Activated CD8-positive, alpha-beta memory T cell treated with anti-CD3 and anti-CD28 coated beads, Interleukin-2, amount 50 U/mL, for 1 hour (primary cell): ENCODE results near the gene PPP1CB.
"Not testable (repeated sequence)": the region's sequence is repeated elsewhere in the genome, so short reads cannot be mapped to it uniquely, and the experiment has no call there.

ENCODE experiments used
- DNase-seq: peaks from one replicate; pipeline ENCODE4 v3.0.0-alpha.2; 2020; ENCODE audit errors: extremely low read depth

The PPP1CB gene

GRCh38 chr2:28778392-28778791, 26.8 kb downstream of the PPP1CB start:
- DNase-seq, result no peak

GRCh38 chr2:28779001-28779400, 27.4 kb downstream of the PPP1CB start:
- DNase-seq, result no peak

GRCh38 chr2:28780496-28780895, 28.9 kb downstream of the PPP1CB start:
- no peak for DNase-seq

- no peak for DNase-seq
Observed at GRCh38 chr2:28782423-28782822, 30.8 kb downstream of the PPP1CB start.

GRCh38 chr2:28784570-28784969, 32.9 kb downstream of the PPP1CB start:
- not testable (repeated sequence) for DNase-seq

GRCh38 chr2:28796620-28797019, 45.0 kb downstream of the PPP1CB start:
- DNase-seq, result no peak

- DNase-seq, result no peak
Observed at GRCh38 chr2:28801726-28802125, 50.1 kb downstream of the PPP1CB start.

GRCh38 chr2:28802975-28803429, 51.4 kb downstream of the PPP1CB start:
- DNase-seq, result no peak

- no peak for DNase-seq
Observed at GRCh38 chr2:28809927-28810326, 58.3 kb downstream of the PPP1CB start.

- DNase-seq, result peak; percentile 43
Observed at GRCh38 chr2:28810384-28811285, 59.0 kb downstream of the PPP1CB start, which contains the start of gene SPDYA. Gene SPDYA (plus strand): TSS chr2:28810834. CDS start chr2:28816015, 5,181 bp downstream.

- no peak for DNase-seq
Observed at GRCh38 chr2:28818053-28818452, 66.4 kb downstream of the PPP1CB start.

- DNase-seq, result peak; percentile 18
Observed at GRCh38 chr2:28821295-28821958, 69.8 kb downstream of the PPP1CB start.

GRCh38 chr2:28822036-28822435, 70.4 kb downstream of the PPP1CB start:
- DNase-seq, result no peak

GRCh38 chr2:28824207-28824606, 72.6 kb downstream of the PPP1CB start:
- DNase-seq, result no peak

- no peak for DNase-seq
Observed at GRCh38 chr2:28824870-28825269, 73.2 kb downstream of the PPP1CB start.

GRCh38 chr2:28828382-28828781, 76.8 kb downstream of the PPP1CB start:
- no peak for DNase-seq

GRCh38 chr2:28833740-28834470, 82.3 kb downstream of the PPP1CB start:
- no peak for DNase-seq

- DNase-seq, result no peak
Observed at GRCh38 chr2:28835781-28836180, 84.2 kb downstream of the PPP1CB start.

- no peak for DNase-seq
Observed at GRCh38 chr2:28838971-28839370, 87.3 kb downstream of the PPP1CB start.

GRCh38 chr2:28842042-28842441, 90.4 kb downstream of the PPP1CB start:
- no peak for DNase-seq
